HepG2 (cell line): ENCODE results near the gene SFXN5.

ENCODE experiments used
- CAMTA2 ChIP-seq: sonication (generic); formaldehyde crosslinking; IDR thresholded peaks from 2 replicates; pipeline ENCODE4 v1.4.0; 2020; ENCODE audit warnings: mild to moderate bottlenecking, missing genetic modification reagents, borderline replicate concordance
- GLI4 ChIP-seq: sonication (generic); formaldehyde crosslinking; IDR thresholded peaks from 2 replicates; pipeline ENCODE4 v1.5.1; 2020; ENCODE audit warnings: missing genetic modification reagents, mild to moderate bottlenecking, moderate library complexity, borderline replicate concordance
- JUN ChIP-seq: sonication (generic); formaldehyde crosslinking; IDR thresholded peaks from 2 replicates; pipeline ENCODE4 v1.4.0; 2020; ENCODE audit warnings: mild to moderate bottlenecking, missing genetic modification reagents
- POLR2A ChIP-seq, 2 experiments: IDR thresholded peaks; 2 replicates each; pipeline ENCODE4 v1.6.1; 2011; ENCODE audit warnings: low read depth in 2 of 2, low read length in 2 of 2, mild to moderate bottlenecking in 1 of 2, moderate library complexity in 1 of 2; ENCODE audit not compliant: insufficient read depth in 1 of 2
- SP1 ChIP-seq, 2 experiments: fragments of 450-650 bp in 1 of 2; sonication (generic) in 1 of 2; formaldehyde crosslinking in 1 of 2; IDR thresholded peaks; 2 replicates each; pipeline versions ENCODE4 v1.4.0 to v1.6.1; 2016 to 2020; ENCODE audit warnings: missing genetic modification reagents in 1 of 2
- TAF1 ChIP-seq: sonication (generic); formaldehyde crosslinking; IDR thresholded peaks from 2 replicates; pipeline ENCODE4 v1.4.0; 2020; ENCODE audit warnings: missing genetic modification reagents
- TOE1 ChIP-seq: sonication (generic); formaldehyde crosslinking; IDR thresholded peaks from 2 replicates; pipeline ENCODE4 v1.4.0; 2020; ENCODE audit warnings: mild to moderate bottlenecking, missing genetic modification reagents
- XRCC5 ChIP-seq: fragments of 200-400 bp; formaldehyde crosslinking; optimal IDR thresholded peaks from 2 replicates; pipeline ENCODE3; 2017; ENCODE audit warnings: mild to moderate bottlenecking, low read length
- ZKSCAN5 ChIP-seq: sonication (generic); formaldehyde crosslinking; IDR thresholded peaks from 2 replicates; pipeline ENCODE4 v1.5.1; 2020; ENCODE audit warnings: mild to moderate bottlenecking, missing genetic modification reagents
- ZSCAN29 ChIP-seq: sonication (generic); formaldehyde crosslinking; conservative IDR thresholded peaks from 2 replicates; pipeline ENCODE4 v1.4.0; 2020; ENCODE audit warnings: mild to moderate bottlenecking, missing genetic modification reagents
- TF ChIP-seq, protein P1 (sequence below): IDR thresholded peaks from 2 replicates; pipeline ENCODE4 v1.6.1; 2016; ENCODE audit warnings: low read depth, borderline replicate concordance
- TF ChIP-seq, protein P2 (sequence below): sonication (generic); formaldehyde crosslinking; conservative IDR thresholded peaks from 2 replicates; pipeline ENCODE4 v1.8.0; 2022; ENCODE audit warnings: missing genetic modification reagents
- TF ChIP-seq, protein P3 (sequence below): sonication (generic); formaldehyde crosslinking; IDR thresholded peaks from 2 replicates; pipeline ENCODE4 v1.5.0; 2020; ENCODE audit warnings: mild to moderate bottlenecking, missing genetic modification reagents, moderate library complexity
- TF ChIP-seq, protein P4 (sequence below): sonication (generic); formaldehyde crosslinking; IDR thresholded peaks from 2 replicates; pipeline ENCODE4 v1.8.1; 2023; ENCODE audit warnings: mild to moderate bottlenecking, missing genetic modification reagents, borderline replicate concordance

DNA sequence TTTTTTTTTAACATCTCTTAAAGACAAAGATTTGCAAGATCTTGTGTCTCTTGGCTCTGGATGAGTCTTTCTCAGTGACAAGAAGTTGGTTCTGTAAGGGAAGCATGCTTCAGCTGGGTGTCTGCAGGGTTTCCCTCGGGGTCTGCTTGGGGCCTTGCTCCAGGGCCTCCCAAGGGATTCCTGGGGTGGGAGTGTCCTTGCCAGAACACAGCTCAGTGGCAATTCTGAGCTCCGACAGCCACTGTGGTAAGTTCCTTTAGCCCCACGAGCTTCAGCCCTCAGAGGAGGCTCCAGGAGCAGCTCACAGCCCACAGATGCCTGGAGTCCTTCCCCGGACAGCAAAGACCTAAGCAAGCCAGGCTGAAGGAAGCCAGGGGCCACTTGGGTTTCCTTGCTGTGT is 101.8 kb downstream of the SFXN5 start:
- TF ChIP-seq TOE1 (CRISPR knock-in tag) (no peak), JUN (CRISPR knock-in tag) (no peak), CAMTA2 (no peak), GLI4 (CRISPR knock-in tag) (no peak), ZKSCAN5 (CRISPR knock-in tag) (no peak), TAF1 (CRISPR knock-in tag) (no peak), SP1 (IDR thresholded peaks at IDR 0.05) (no peak), SP1 (CRISPR knock-in tag; IDR thresholded peaks at IDR 0.05) (no peak), XRCC5 (no peak), POLR2A (IDR thresholded peaks at IDR 0.05; ENCODE audit: insufficient read depth in 1 of 2, low read depth in 2 of 2, low read length in 2 of 2) (no peak), ZSCAN29 (CRISPR knock-in tag) (no peak)
- TF ChIP-seq, protein P1, sequence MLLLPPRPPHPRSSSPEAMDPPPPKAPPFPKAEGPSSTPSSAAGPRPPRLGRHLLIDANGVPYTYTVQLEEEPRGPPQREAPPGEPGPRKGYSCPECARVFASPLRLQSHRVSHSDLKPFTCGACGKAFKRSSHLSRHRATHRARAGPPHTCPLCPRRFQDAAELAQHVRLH (CRISPR knock-in tag), result no peak
- TF ChIP-seq, protein P2, sequence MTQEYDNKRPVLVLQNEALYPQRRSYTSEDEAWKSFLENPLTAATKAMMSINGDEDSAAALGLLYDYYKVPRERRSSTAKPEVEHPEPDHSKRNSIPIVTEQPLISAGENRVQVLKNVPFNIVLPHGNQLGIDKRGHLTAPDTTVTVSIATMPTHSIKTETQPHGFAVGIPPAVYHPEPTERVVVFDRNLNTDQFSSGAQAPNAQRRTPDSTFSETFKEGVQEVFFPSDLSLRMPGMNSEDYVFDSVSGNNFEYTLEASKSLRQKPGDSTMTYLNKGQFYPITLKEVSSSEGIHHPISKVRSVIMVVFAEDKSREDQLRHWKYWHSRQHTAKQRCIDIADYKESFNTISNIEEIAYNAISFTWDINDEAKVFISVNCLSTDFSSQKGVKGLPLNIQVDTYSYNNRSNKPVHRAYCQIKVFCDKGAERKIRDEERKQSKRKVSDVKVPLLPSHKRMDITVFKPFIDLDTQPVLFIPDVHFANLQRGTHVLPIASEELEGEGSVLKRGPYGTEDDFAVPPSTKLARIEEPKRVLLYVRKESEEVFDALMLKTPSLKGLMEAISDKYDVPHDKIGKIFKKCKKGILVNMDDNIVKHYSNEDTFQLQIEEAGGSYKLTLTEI (CRISPR knock-in tag), result no peak
- TF ChIP-seq, protein P3, sequence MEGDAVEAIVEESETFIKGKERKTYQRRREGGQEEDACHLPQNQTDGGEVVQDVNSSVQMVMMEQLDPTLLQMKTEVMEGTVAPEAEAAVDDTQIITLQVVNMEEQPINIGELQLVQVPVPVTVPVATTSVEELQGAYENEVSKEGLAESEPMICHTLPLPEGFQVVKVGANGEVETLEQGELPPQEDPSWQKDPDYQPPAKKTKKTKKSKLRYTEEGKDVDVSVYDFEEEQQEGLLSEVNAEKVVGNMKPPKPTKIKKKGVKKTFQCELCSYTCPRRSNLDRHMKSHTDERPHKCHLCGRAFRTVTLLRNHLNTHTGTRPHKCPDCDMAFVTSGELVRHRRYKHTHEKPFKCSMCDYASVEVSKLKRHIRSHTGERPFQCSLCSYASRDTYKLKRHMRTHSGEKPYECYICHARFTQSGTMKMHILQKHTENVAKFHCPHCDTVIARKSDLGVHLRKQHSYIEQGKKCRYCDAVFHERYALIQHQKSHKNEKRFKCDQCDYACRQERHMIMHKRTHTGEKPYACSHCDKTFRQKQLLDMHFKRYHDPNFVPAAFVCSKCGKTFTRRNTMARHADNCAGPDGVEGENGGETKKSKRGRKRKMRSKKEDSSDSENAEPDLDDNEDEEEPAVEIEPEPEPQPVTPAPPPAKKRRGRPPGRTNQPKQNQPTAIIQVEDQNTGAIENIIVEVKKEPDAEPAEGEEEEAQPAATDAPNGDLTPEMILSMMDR (CRISPR knock-in tag), result no peak
- TF ChIP-seq, protein P4, sequence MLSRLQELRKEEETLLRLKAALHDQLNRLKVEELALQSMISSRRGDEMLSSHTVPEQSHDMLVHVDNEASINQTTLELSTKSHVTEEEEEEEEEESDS (CRISPR knock-in tag), result no peak
